H9 (cell line): Measurements from ENCODE around the gene SLC35F2. TPM values are rescaled to one million over a fixed set of nuclear protein-coding genes. Genes with fewer than 3 reads are reported as not detected.

ENCODE experiments used
- DNase-seq: peaks from one replicate; pipeline ENCODE4 v3.0.0-alpha.2; 2017
- H2AFZ ChIP-seq: one replicate; pipeline ENCODE4 v1.6.1; 2013; ENCODE audit warnings: mild to moderate bottlenecking, low read length, control low read depth, moderate library complexity
- H2AK5ac ChIP-seq: 2 replicates; pipeline ENCODE4 v1.6.1; 2013; ENCODE audit warnings: low read length, control low read depth, mixed read lengths; ENCODE audit not compliant: insufficient read length
- H2BK120ac ChIP-seq: one replicate; pipeline ENCODE4 v1.6.1; 2013; ENCODE audit warnings: low read depth, mild to moderate bottlenecking, low read length, control low read depth, inconsistent platforms; ENCODE audit not compliant: poor library complexity, severe bottlenecking
- H2BK12ac ChIP-seq: 2 replicates; pipeline ENCODE4 v1.6.1; 2013; ENCODE audit warnings: low read length, control low read depth, mixed read lengths, low read depth; ENCODE audit not compliant: insufficient read length
- H2BK15ac ChIP-seq: 2 replicates; pipeline ENCODE4 v1.6.1; 2013; ENCODE audit warnings: low read depth, low read length, control low read depth
- H2BK20ac ChIP-seq: one replicate; pipeline ENCODE4 v1.6.1; 2013; ENCODE audit warnings: low read depth, mild to moderate bottlenecking, low read length, control low read depth, inconsistent platforms; ENCODE audit not compliant: poor library complexity, severe bottlenecking
- H2BK5ac ChIP-seq: 2 replicates; pipeline ENCODE4 v1.6.1; 2013; ENCODE audit warnings: low read length, control low read depth, mixed read lengths; ENCODE audit not compliant: insufficient read length
- H3K14ac ChIP-seq: 2 replicates; pipeline ENCODE4 v1.6.1; 2013; ENCODE audit warnings: low read length, control low read depth; ENCODE audit not compliant: insufficient read depth
- H3K18ac ChIP-seq: 2 replicates; pipeline ENCODE4 v1.6.1; 2013; ENCODE audit warnings: low read depth, mild to moderate bottlenecking, mixed read lengths, low read length, control low read depth; ENCODE audit not compliant: insufficient read length
- H3K23ac ChIP-seq: 2 replicates; pipeline ENCODE4 v1.6.1; 2013; ENCODE audit warnings: low read length, control low read depth, mixed read lengths, low read depth; ENCODE audit not compliant: insufficient read length
- H3K23me2 ChIP-seq: 2 replicates; pipeline ENCODE4 v1.6.1; 2013; ENCODE audit warnings: low read depth, mild to moderate bottlenecking, mixed read lengths, low read length, control low read depth; ENCODE audit not compliant: insufficient read length, poor library complexity, severe bottlenecking
- H3K27ac ChIP-seq: 2 replicates; pipeline ENCODE4 v1.5.1; 2013; ENCODE audit warnings: low read length, control low read depth, mixed read lengths, low read depth; ENCODE audit not compliant: insufficient read length
- H3K27me3 ChIP-seq: 2 replicates; pipeline ENCODE4 v1.6.1; 2013; ENCODE audit warnings: low read length, control low read depth, inconsistent platforms; ENCODE audit not compliant: insufficient read depth
- H3K4ac ChIP-seq: 2 replicates; pipeline ENCODE4 v1.6.1; 2013; ENCODE audit warnings: low read depth, mild to moderate bottlenecking, control low read depth, inconsistent platforms, low read length, moderate library complexity
- H3K4me1 ChIP-seq: 2 replicates; pipeline ENCODE4 v1.6.1; 2013; ENCODE audit warnings: low read length, control low read depth, inconsistent platforms; ENCODE audit not compliant: insufficient read depth
- H3K4me2 ChIP-seq: 2 replicates; pipeline ENCODE4 v1.6.1; 2013; ENCODE audit warnings: low read length, control low read depth, mixed read lengths; ENCODE audit not compliant: insufficient read length, insufficient read depth
- H3K56ac ChIP-seq: 2 replicates; pipeline ENCODE4 v1.6.1; 2013; ENCODE audit warnings: low read depth, mild to moderate bottlenecking, mixed read lengths, low read length, control low read depth; ENCODE audit not compliant: insufficient read length
- H3K79me1 ChIP-seq: 2 replicates; pipeline ENCODE4 v1.6.1; 2013; ENCODE audit warnings: low read depth, mild to moderate bottlenecking, moderate library complexity, low read length, control low read depth, inconsistent platforms; ENCODE audit not compliant: insufficient read depth, poor library complexity, severe bottlenecking
- H3K79me2 ChIP-seq: 2 replicates; pipeline ENCODE4 v1.6.1; 2013; ENCODE audit warnings: low read length, control low read depth, inconsistent platforms; ENCODE audit not compliant: insufficient read depth
- H3K9ac ChIP-seq: 2 replicates; pipeline ENCODE4 v1.6.1; 2013; ENCODE audit warnings: low read length, control low read depth, mixed read lengths; ENCODE audit not compliant: insufficient read length; ENCODE audit errors: extremely low read depth
- H3K9me3 ChIP-seq: one replicate; pipeline ENCODE4 v1.6.1; 2013; ENCODE audit warnings: low read depth, low read length, inconsistent platforms; ENCODE audit not compliant: control insufficient read depth
- H3T11ph ChIP-seq: one replicate; pipeline ENCODE4 v1.6.1; 2013; ENCODE audit warnings: mild to moderate bottlenecking, low read length, control low read depth, inconsistent platforms
- H4K20me1 ChIP-seq: one replicate; pipeline ENCODE4 v1.6.1; 2013; ENCODE audit not compliant: control insufficient read depth, insufficient read length, insufficient read depth
- H4K5ac ChIP-seq: 2 replicates; pipeline ENCODE4 v1.6.1; 2013; ENCODE audit warnings: low read depth, mild to moderate bottlenecking, mixed read lengths, low read length, control low read depth; ENCODE audit not compliant: insufficient read length
- H4K8ac ChIP-seq: replicated peaks from 2 replicates; pipeline ENCODE4 v1.6.1; 2013; ENCODE audit warnings: low read length, control low read depth, mixed read lengths, low read depth; ENCODE audit not compliant: insufficient read length
- H4K91ac ChIP-seq: 2 replicates; pipeline ENCODE4 v1.6.1; 2013; ENCODE audit warnings: low read depth, mild to moderate bottlenecking, moderate library complexity, mixed read lengths, low read length, control low read depth; ENCODE audit not compliant: insufficient read length
- H3K27ac Mint-ChIP-seq, 3 experiments: 2 replicates in 2 of 3; 3 replicates in 1 of 3; pipeline ENCODE4 v1.8.0; 2020 to 2021; ENCODE audit warnings: mixed read lengths in 3 of 3, mild to moderate bottlenecking in 1 of 3, moderate library complexity in 1 of 3
- H3K27me3 Mint-ChIP-seq: 2 replicates; pipeline ENCODE4 v1.8.0; 2021; ENCODE audit warnings: low read depth, mild to moderate bottlenecking, moderate library complexity, mixed read lengths
- H3K36me3 Mint-ChIP-seq, 3 experiments: 2 replicates in 2 of 3; 3 replicates in 1 of 3; pipeline ENCODE4 v1.8.0; 2020 to 2021; ENCODE audit warnings: low read depth in 3 of 3, mixed read lengths in 3 of 3; ENCODE audit not compliant: insufficient read depth in 1 of 3
- H3K4me1 Mint-ChIP-seq, 2 experiments: 2 replicates each; pipeline ENCODE4 v1.8.0; 2020; ENCODE audit warnings: mixed read lengths in 2 of 2
- H3K4me3 Mint-ChIP-seq, 2 experiments: 2 replicates in 1 of 2; 3 replicates in 1 of 2; pipeline ENCODE4 v1.8.0; 2020 to 2021; ENCODE audit warnings: mild to moderate bottlenecking in 2 of 2, mixed read lengths in 2 of 2, moderate library complexity in 1 of 2
- H3K9me3 Mint-ChIP-seq, 2 experiments: 2 replicates in 1 of 2; 3 replicates in 1 of 2; pipeline ENCODE4 v1.8.0; 2020; ENCODE audit warnings: mild to moderate bottlenecking in 2 of 2, mixed read lengths in 2 of 2, moderate library complexity in 1 of 2
- CTCF ChIP-seq: fragments of 200-600 bp; sonication (generic); conservative IDR thresholded peaks from 3 replicates; pipeline ENCODE4 v1.8.0; 2021; ENCODE audit warnings: antibody characterized with exemption, mild to moderate bottlenecking
- WGBS: extraction: QIAGEN DNeasy Blood & Tissue Kit; methylation state at CpG from one replicate; pipeline ENCODE4 v1.1.7; 2013; ENCODE audit warnings: missing lambda C conversion rate, low lambda C conversion rate, mixed read lengths; ENCODE audit not compliant: insufficient read length; ENCODE audit errors: extremely low coverage; 5-methylcytosine and 5-hydroxymethylcytosine counted together
- total RNA-seq: library from RNA; stranded (reverse); gene quantifications from 2 replicates; pipeline ENCODE4 v1.2.1, GENCODE V29; 2021

The SLC35F2 gene
- total RNA-seq, 1 experiment from 2014 or later: 24.0 TPM

GRCh38 chr11:107908211-107908610, 49.6 kb upstream of the SLC35F2 start:
- Histone ChIP-seq H3K14ac (no peak overlapping the region), H3K9ac (no peak overlapping the region)
- H3K4me1 Mint-ChIP-seq: peaks cover 6% of the 10 kb centered on the region in 2 experiments; a peak in 3 of 4 replicates

More at GRCh38 chr11:107908211-107908610, 49.6 kb upstream of the SLC35F2 start:
- Histone ChIP-seq H4K8ac (no peak overlapping the region), H2AFZ (no peak overlapping the region), H3K4me2 (no peak overlapping the region), H2BK12ac (no peak overlapping the region), H2BK15ac (no peak overlapping the region), H3K79me1 (no peaks in the 10 kb centered on the region), H4K5ac (no peak overlapping the region), H3K4me1 (no peaks in the 10 kb centered on the region), H3K27ac (no peak overlapping the region), H3K79me2 (no peaks in the 10 kb centered on the region), H3K4ac (no peak overlapping the region), H4K20me1 (no peaks in the 10 kb centered on the region), H3K23ac (no peak overlapping the region), H3K9me3 (no peaks in the 10 kb centered on the region), H2BK120ac (no peak overlapping the region), H4K91ac (no peak overlapping the region), H2BK5ac (no peak overlapping the region), H3K56ac (no peak overlapping the region), H2AK5ac (no peak overlapping the region), H3T11ph (no peak overlapping the region), H2BK20ac (no peak overlapping the region), H3K27me3 (no peaks in the 10 kb centered on the region), H3K18ac (no peak overlapping the region), H3K23me2 (no peaks in the 10 kb centered on the region)
- Mint-ChIP-seq H3K27me3 (no peaks in the 10 kb centered on the region), H3K4me3 (no peak overlapping the region), H3K9me3 (peaks cover 8% of the 10 kb centered on the region in 2 experiments), H3K27ac (no peak overlapping the region; a peak in 1 of 7 replicates), H3K36me3 (peaks cover 4 to 6% (median 4%) of the 10 kb centered on the region in 3 experiments; a peak in 5 of 7 replicates)
- no peak for TF ChIP-seq CTCF
- DNase-seq: no peak
- no CpG with 5 or more reads among the region's 23 CpGs for WGBS
